ENCODE data around the gene ATG16L2. TPM values are rescaled to one million over a fixed set of nuclear protein-coding genes. Genes with fewer than 3 reads are reported as not detected.

Gene ATG16L2
- polyA plus RNA-seq, 1 donor (not counting 4 experiments of a cell fraction or from before 2014, with no cell fraction given) = 9.9 TPM

GRCh38 chr11:72838691-72839305, 24.6 kb downstream of the ATG16L2 start:
- no peak for DNase-seq (ENCODE audit: low read depth, low spot score)
- no peak overlapping the region for H3K9ac ChIP-seq (ENCODE audit: control insufficient read depth, extremely low read depth, insufficient read depth, low read length)
- H3K4me3 ChIP-seq (ENCODE audit: control insufficient read depth in 2 of 3, extremely low read depth in 1 of 3, insufficient read depth in 2 of 3, low read depth in 1 of 3, low read length in 3 of 3) = no peak overlapping the region
- TF ChIP-seq EZH2 (IDR thresholded peaks at IDR 0.05; ENCODE audit: low read length) = no peak
- no peak for TF ChIP-seq CTCF (optimal IDR thresholded peaks at IDR 0.05 in 1 of 3, IDR thresholded peaks at IDR 0.05 in 1 of 3, conservative IDR thresholded peaks at IDR 0.05 in 1 of 3; ENCODE audit: extremely low read depth in 1 of 3, insufficient read depth in 2 of 3, low read length in 3 of 3)
- H3K79me2 ChIP-seq (ENCODE audit: control insufficient read depth, insufficient read depth, low read length) = no peaks in the 10 kb centered on the region
- peak overlapping the region; percentile 29 for H3K4me2 ChIP-seq (ENCODE audit: control insufficient read depth, extremely low read depth, insufficient read depth, low read depth, low read length)
- peaks cover 17% of the 10 kb centered on the region for H3K4me1 ChIP-seq (ENCODE audit: control insufficient read depth, extremely low read depth, insufficient read depth, low read length)
- peak; percentile 58 for FAIRE-seq
- H3K36me3 ChIP-seq (ENCODE audit: control insufficient read depth in 2 of 2, extremely low read depth in 1 of 2, insufficient read depth in 2 of 2, low read length in 2 of 2) = peaks cover 4 to 10% of the 10 kb centered on the region in 2 experiments
- no peaks in the 10 kb centered on the region for H3K9me3 ChIP-seq (ENCODE audit: control insufficient read depth, low read depth, low read length)
- no peak overlapping the region for H2AFZ ChIP-seq (ENCODE audit: control insufficient read depth, low read length)
- dilution Hi-C loops (cut with MboI; ENCODE audit: extremely low pct_ligation_motif_present, low sequenced_read_pairs) = no loop called here
- no peaks in the 10 kb centered on the region for H3K27me3 ChIP-seq (ENCODE audit: control insufficient read depth, extremely low read depth, insufficient read depth, low read length)
- no peak overlapping the region for H3K27ac ChIP-seq (ENCODE audit: control insufficient read depth, insufficient read depth, low read length)
- no peaks in the 10 kb centered on the region for H4K20me1 ChIP-seq (ENCODE audit: control insufficient read depth, extremely low read depth, insufficient read depth, low read length)
- H3K9me1 ChIP-seq (ENCODE audit: control insufficient read depth, extremely low read depth, insufficient read depth, low read length) = no peaks in the 10 kb centered on the region

- no peak overlapping the region for H3K4me3 ChIP-seq (ENCODE audit: control insufficient read depth in 2 of 3, extremely low read depth in 1 of 3, insufficient read depth in 2 of 3, low read depth in 1 of 3, low read length in 3 of 3)
- dilution Hi-C loops (cut with MboI; ENCODE audit: extremely low pct_ligation_motif_present, low sequenced_read_pairs) = no loop called here
- no peaks in the 10 kb centered on the region for H4K20me1 ChIP-seq (ENCODE audit: control insufficient read depth, extremely low read depth, insufficient read depth, low read length)
- H3K79me2 ChIP-seq (ENCODE audit: control insufficient read depth, insufficient read depth, low read length) = no peaks in the 10 kb centered on the region
- H3K27ac ChIP-seq (ENCODE audit: control insufficient read depth, insufficient read depth, low read length) = no peak overlapping the region
- no peak for DNase-seq (ENCODE audit: low read depth, low spot score)
- H2AFZ ChIP-seq (ENCODE audit: control insufficient read depth, low read length) = no peak overlapping the region
- no peaks in the 10 kb centered on the region for H3K27me3 ChIP-seq (ENCODE audit: control insufficient read depth, extremely low read depth, insufficient read depth, low read length)
- no peak overlapping the region for H3K9ac ChIP-seq (ENCODE audit: control insufficient read depth, extremely low read depth, insufficient read depth, low read length)
- peaks cover 17% of the 10 kb centered on the region for H3K4me1 ChIP-seq (ENCODE audit: control insufficient read depth, extremely low read depth, insufficient read depth, low read length)
- TF ChIP-seq EZH2 (IDR thresholded peaks at IDR 0.05; ENCODE audit: low read length) = no peak
- no peak for TF ChIP-seq CTCF (optimal IDR thresholded peaks at IDR 0.05 in 1 of 3, IDR thresholded peaks at IDR 0.05 in 1 of 3, conservative IDR thresholded peaks at IDR 0.05 in 1 of 3; ENCODE audit: extremely low read depth in 1 of 3, insufficient read depth in 2 of 3, low read length in 3 of 3)
- FAIRE-seq = no peak
- H3K9me3 ChIP-seq (ENCODE audit: control insufficient read depth, low read depth, low read length) = no peaks in the 10 kb centered on the region
- no peaks in the 10 kb centered on the region for H3K9me1 ChIP-seq (ENCODE audit: control insufficient read depth, extremely low read depth, insufficient read depth, low read length)
- peaks cover 4 to 10% of the 10 kb centered on the region in 2 experiments for H3K36me3 ChIP-seq (ENCODE audit: control insufficient read depth in 2 of 2, extremely low read depth in 1 of 2, insufficient read depth in 2 of 2, low read length in 2 of 2)
- no peak overlapping the region for H3K4me2 ChIP-seq (ENCODE audit: control insufficient read depth, extremely low read depth, insufficient read depth, low read depth, low read length)
Observed at GRCh38 chr11:72840780-72841179, 26.6 kb downstream of the ATG16L2 start.

Data from keratinocyte (primary cell).